BJ (cell line): ENCODE measurements around the gene TXNDC8. TPM values are rescaled to one million over a fixed set of nuclear protein-coding genes. Genes with fewer than 3 reads are reported as not detected.
A peak's percentile ranks its signal among the peaks of the same experiment; 100 is the strongest.

Experiments used
- CTCF ChIA-PET: fragments of 350-600 bp; formaldehyde crosslinking; extraction: SDS; loops from one replicate; lab custom pipeline; 2021; ENCODE audit warnings: antibody characterized with exemption, inconsistent platforms; lab: Yijun Ruan, JAX
- POLR2A ChIA-PET: fragments of 300-600 bp; sonication (Branson Sonifier 250); formaldehyde crosslinking; extraction: SDS; loops from one replicate; lab custom pipeline; 2021; ENCODE audit warnings: antibody characterized with exemption; lab: Charles Lee
- DNase-seq: peaks from one replicate; pipeline ENCODE4 v3.0.0-alpha.2; 2011; ENCODE audit warnings: low read depth
- H3K27me3 ChIP-seq: 2 replicates; pipeline ENCODE4 v1.6.0; 2011; ENCODE audit warnings: low read length; ENCODE audit not compliant: control insufficient read depth, insufficient read depth
- H3K36me3 ChIP-seq: 2 replicates; pipeline ENCODE4 v1.5.1; 2011; ENCODE audit warnings: low read length; ENCODE audit not compliant: control insufficient read depth, insufficient read depth
- H3K4me3 ChIP-seq: 2 replicates; pipeline ENCODE4 v1.5.1; 2011; ENCODE audit warnings: low read depth, mild to moderate bottlenecking, control low read depth, low read length
- CTCF ChIP-seq: IDR thresholded peaks from 2 replicates; pipeline ENCODE4 v1.5.1; 2011; ENCODE audit warnings: low read depth, mild to moderate bottlenecking, control low read depth, inconsistent platforms, low read length, moderate library complexity; ENCODE audit not compliant: insufficient read depth
- polyA plus RNA-seq: library from polyadenylated mRNA; depleted of rRNA; stranded (reverse); fragments of >200 nt; gene quantifications from 2 replicates; pipeline ENCODE4 v1.2.3, GENCODE V29; 2011

Gene TXNDC8
- polyA plus RNA-seq, 1 experiment = not detected

GRCh38 chr9:110258690-110259091 is 79.0 kb downstream of the TXNDC8 start:
- ChIA-PET CTCF (interaction anchor here (0.8 to 1.2 kb wide), 4 partner anchors 43 to 378 kb away, joined by 3 to 4 read pairs (median 4); no protein-coding TSS in a partner anchor), POLR2A (no interaction called here)
- no peak overlapping the region for H3K4me3 ChIP-seq
- no peak for DNase-seq
- no peak for TF ChIP-seq CTCF
- no peaks in the 10 kb centered on the region for H3K27me3 ChIP-seq
- no peaks in the 10 kb centered on the region for H3K36me3 ChIP-seq

- CTCF ChIA-PET = interaction anchor here (0.8 to 1.2 kb wide), 5 partner anchors 44 to 378 kb away, joined by 3 to 6 read pairs (median 4); no protein-coding TSS in a partner anchor
- Histone ChIP-seq H3K27me3 (no peaks in the 10 kb centered on the region), H3K4me3 (no peak overlapping the region), H3K36me3 (no peaks in the 10 kb centered on the region)
- no peak for TF ChIP-seq CTCF
- POLR2A ChIA-PET = interaction anchor here (0.6 kb wide), 2 partner anchors 143 to 170 kb away, joined by 3 to 4 read pairs; no protein-coding TSS in a partner anchor
- DNase-seq = no peak
Observed at GRCh38 chr9:110257956-110258355, 79.7 kb downstream of the TXNDC8 start.

- no peak for TF ChIP-seq CTCF
- Histone ChIP-seq H3K36me3 (no peaks in the 10 kb centered on the region), H3K27me3 (no peaks in the 10 kb centered on the region), H3K4me3 (peak overlapping the region; percentile 90)
- POLR2A ChIA-PET = interaction anchor here (0.5 to 1.0 kb wide), 6 partner anchors 16 to 338 kb away, joined by 3 to 8 read pairs (median 4); no protein-coding TSS in a partner anchor
- DNase-seq = no peak
- CTCF ChIA-PET = interaction anchor here (0.8 to 1.2 kb wide), 3 partner anchors 65 to 94 kb away, joined by 3 to 6 read pairs (median 4); no protein-coding TSS in a partner anchor
Observed at GRCh38 chr9:110257097-110257841, 80.4 kb downstream of the TXNDC8 start.

GRCh38 chr9:110256380-110257096 is 81.1 kb downstream of the TXNDC8 start, which contains the start of gene TXN:
Gene TXN, minus strand, starts transcription at chr9:110256507. Its CDS starts 72 bp downstream, at chr9:110256435.
- DNase-seq = peak; percentile 60
- no peaks in the 10 kb centered on the region for H3K27me3 ChIP-seq
- no peak for TF ChIP-seq CTCF
- H3K4me3 ChIP-seq = peak within 1 kb of the TSS; percentile 90
- no peaks in the 10 kb centered on the region for H3K36me3 ChIP-seq
- ChIA-PET CTCF (interaction anchor here (0.8 kb wide), 1 partner anchor 95 kb away, joined by 3 read pairs; no protein-coding TSS in a partner anchor), POLR2A (interaction anchor here (0.5 to 1.0 kb wide), 11 partner anchors 9 to 1636 kb away, joined by 3 to 17 read pairs (median 4); no protein-coding TSS in a partner anchor)
